Mononuclear cell (primary cell): ENCODE data around the gene GNA14. TPM values are rescaled to one million over a fixed set of nuclear protein-coding genes. Genes with fewer than 3 reads are reported as not detected.
"Not testable (repeated sequence)": the region's sequence is repeated elsewhere in the genome, so short reads cannot be mapped to it uniquely, and the experiment has no call there.

Experiments
- H3K27me3 ChIP-seq: 2 replicates; pipeline ENCODE4 v1.6.0; 2011; ENCODE audit warnings: low read length, control low read depth; ENCODE audit not compliant: insufficient read depth
- H3K4me1 ChIP-seq: 2 replicates; pipeline ENCODE4 v1.5.1; 2011; ENCODE audit warnings: mild to moderate bottlenecking, low read length, control low read depth; ENCODE audit not compliant: insufficient read depth
- H3K4me3 ChIP-seq: 2 replicates; pipeline ENCODE4 v1.5.1; 2011; ENCODE audit warnings: mild to moderate bottlenecking, low read length, moderate library complexity
- H3K9me3 ChIP-seq: 2 replicates; pipeline ENCODE4 v1.5.1; 2011; ENCODE audit warnings: low read depth, mild to moderate bottlenecking, control low read depth, low read length
- total RNA-seq: library from RNA; depleted of rRNA; stranded (reverse); fragments of >200 nt; gene quantifications from one replicate; pipeline ENCODE4 v1.2.3, GENCODE V29; 2012

GNA14 gene
- total RNA-seq, 1 donor = not detected

- no peaks in the 10 kb centered on the region for H3K9me3 ChIP-seq
- H3K4me3 ChIP-seq = no peak overlapping the region
- H3K27me3 ChIP-seq = no peaks in the 10 kb centered on the region
- H3K4me1 ChIP-seq = no peaks in the 10 kb centered on the region
These were observed 61.5 kb downstream of the GNA14 start for GRCh38 chr9:77586591-77586990.

DNA sequence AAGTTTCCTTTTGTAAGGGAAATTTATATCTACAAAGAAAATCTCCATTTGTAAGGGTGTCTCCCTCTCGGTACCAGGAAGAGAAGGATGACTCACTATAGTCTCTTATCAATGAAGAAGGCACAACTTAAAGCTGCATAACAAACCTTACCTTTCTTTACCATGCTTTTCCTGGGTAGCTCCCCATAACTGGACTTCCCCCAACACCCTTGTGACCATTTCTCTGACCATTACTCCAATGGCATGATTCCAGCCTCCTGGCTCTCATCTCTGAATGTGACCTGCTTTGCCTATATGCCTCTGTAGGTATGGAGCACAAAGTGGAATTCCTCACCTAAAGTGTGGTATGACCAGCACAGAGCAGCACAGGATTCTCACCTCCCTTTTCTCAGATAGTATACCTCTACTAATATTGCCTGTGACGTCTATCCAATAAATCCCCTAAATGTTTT lies 62.8 kb downstream of the GNA14 start:
- H3K4me3 ChIP-seq = no peak overlapping the region
- no peaks in the 10 kb centered on the region for H3K9me3 ChIP-seq
- H3K4me1 ChIP-seq = no peaks in the 10 kb centered on the region
- H3K27me3 ChIP-seq = no peaks in the 10 kb centered on the region

DNA sequence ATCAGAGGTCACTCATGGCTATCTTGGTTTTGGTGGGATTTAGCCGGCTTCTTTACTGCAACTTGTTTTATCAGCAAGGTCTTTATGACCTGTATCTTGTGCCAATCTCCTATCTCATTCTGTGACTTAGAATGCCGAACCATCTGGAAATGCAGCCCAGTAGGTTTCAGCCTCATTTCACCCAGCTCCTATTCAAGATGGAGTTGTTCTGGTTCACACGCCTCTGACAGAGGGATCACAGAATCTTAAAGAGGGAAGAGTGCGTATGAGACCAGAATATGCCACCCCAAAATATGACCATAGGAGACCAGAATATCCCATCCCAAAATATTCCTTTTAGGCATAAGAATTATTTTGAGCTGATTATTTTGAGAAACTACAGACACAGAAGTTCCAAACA lies 63.2 kb downstream of the GNA14 start:
- H3K9me3 ChIP-seq, H3K4me3 ChIP-seq, H3K4me1 ChIP-seq, H3K27me3 ChIP-seq: not testable (repeated sequence)

GRCh38 chr9:77582961-77583576 lies 65.1 kb downstream of the GNA14 start:
- Histone ChIP-seq H3K4me3 (no peak overlapping the region), H3K27me3 (no peaks in the 10 kb centered on the region), H3K4me1 (no peaks in the 10 kb centered on the region), H3K9me3 (no peaks in the 10 kb centered on the region)

DNA sequence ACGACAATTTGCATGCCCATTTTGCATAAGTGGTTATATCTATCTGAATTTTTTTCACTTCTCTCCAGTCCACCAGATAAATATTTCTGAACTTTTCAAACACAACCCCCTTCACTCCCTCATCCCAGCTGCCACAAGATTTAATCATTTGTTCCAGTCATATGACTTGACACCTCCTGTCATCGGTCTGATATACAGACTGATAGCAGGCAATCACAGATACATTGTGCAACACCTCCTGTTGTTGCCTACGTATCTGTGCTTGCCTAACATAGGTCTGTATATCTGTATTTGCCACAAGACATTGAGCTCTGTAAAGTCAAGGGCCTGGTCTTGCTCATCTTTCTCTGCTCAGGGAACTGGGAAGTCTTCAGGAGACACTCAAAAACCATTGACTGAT lies 65.6 kb downstream of the GNA14 start:
- H3K4me1 ChIP-seq = no peaks in the 10 kb centered on the region
- H3K9me3 ChIP-seq = no peaks in the 10 kb centered on the region
- H3K4me3 ChIP-seq = no peak overlapping the region
- no peaks in the 10 kb centered on the region for H3K27me3 ChIP-seq

GRCh38 chr9:77575785-77576184 lies 72.3 kb downstream of the GNA14 start:
- H3K4me1 ChIP-seq = no peaks in the 10 kb centered on the region
- no peak overlapping the region for H3K4me3 ChIP-seq
- no peaks in the 10 kb centered on the region for H3K27me3 ChIP-seq
- H3K9me3 ChIP-seq = no peaks in the 10 kb centered on the region

- Histone ChIP-seq H3K4me1 (no peaks in the 10 kb centered on the region), H3K27me3 (no peaks in the 10 kb centered on the region), H3K4me3 (no peak overlapping the region), H3K9me3 (no peaks in the 10 kb centered on the region)
These were observed 78.8 kb downstream of the GNA14 start for GRCh38 chr9:77569335-77569734.

DNA sequence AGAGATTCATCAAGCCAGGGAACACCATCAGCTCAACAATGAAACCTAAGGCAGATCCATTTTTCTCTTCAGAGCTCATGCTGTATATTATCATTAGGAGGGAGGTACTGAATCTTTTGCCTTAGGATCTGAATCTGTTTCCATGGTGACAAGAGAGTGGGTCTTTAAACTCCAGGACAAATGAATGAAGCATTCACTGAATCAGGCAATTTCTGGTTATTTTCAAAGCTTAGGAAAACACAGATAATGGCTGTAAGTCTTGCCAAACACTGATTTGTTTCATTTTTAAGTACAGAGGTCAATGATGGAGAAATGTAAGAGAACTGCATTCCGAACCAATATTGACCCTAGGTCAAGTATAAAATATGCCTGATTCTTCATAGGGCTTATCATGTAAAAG lies 84.9 kb downstream of the GNA14 start:
- Histone ChIP-seq H3K27me3 (no peaks in the 10 kb centered on the region), H3K4me3 (no peak overlapping the region), H3K4me1 (no peaks in the 10 kb centered on the region), H3K9me3 (no peaks in the 10 kb centered on the region)

DNA sequence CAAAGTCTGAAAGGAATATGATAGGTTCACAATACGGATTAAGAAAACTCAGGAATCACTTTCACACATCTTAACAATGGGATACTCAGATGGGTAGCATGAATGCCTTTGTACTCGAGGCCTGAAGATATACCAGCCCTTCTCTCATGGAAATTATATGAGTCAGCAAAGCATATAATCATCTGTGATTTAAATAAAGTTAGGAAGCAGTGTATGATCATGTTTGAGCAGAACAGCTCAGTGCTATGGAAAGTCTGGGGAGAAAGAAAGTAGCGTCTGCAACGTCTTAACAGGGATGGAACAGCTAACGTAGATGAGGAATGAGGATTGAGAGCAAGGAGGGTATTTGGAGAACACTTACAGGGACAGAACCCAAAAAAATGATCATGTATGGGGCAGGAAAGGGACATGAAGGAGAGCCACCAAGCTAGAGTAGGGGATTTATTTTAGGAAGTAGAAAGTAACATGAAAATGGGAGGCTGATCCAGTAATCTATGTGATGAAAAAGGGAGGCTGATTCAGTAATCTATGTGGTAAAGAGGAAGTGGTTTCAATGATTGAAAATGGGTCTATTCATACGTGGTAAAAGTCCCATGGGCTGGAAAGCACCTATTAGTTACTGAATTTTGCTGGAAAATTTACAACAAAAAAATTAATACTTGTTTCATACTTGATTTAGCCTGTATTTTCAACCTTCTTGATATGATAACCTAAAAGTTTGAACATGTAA lies 85.9 kb downstream of the GNA14 start:
- H3K27me3 ChIP-seq = no peaks in the 10 kb centered on the region

DNA sequence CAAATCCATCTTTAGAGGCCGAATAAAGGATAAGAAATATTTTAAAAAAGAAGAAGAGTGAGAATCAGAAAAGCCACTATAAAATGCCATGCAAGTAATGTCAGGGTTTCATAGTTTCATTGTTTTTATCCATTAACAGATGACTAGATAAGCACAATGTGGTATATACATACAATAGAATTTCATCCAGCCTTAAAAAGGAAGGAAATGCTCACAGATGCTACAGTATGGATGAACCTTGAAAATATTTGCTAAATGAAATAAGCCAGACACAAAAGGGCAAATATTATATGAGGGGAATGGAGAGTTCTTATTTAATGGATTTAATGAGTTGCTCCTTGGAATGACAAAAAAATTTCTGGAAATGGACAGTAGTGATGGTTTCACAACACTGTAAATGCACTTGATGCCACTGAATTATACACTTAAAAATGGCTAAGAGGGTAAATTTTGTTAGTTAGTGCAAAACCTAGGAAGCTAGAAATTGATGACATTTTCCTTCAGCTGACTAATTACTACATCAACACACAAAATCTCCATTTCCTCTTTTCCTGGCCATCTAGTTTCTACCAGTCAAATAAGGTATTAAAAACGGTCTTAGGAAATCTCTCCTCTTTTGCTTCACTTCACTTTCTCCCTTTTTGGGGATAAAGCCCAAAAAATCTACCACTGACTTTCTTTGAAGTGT lies 86.6 kb downstream of the GNA14 start:
- H3K27me3 ChIP-seq = no peaks in the 10 kb centered on the region
- H3K4me3 ChIP-seq = no peak overlapping the region
- no peaks in the 10 kb centered on the region for H3K9me3 ChIP-seq
- H3K4me1 ChIP-seq = no peaks in the 10 kb centered on the region

More for the DNA sequence above, 85.9 kb downstream of the GNA14 start:
- Histone ChIP-seq H3K9me3 (no peaks in the 10 kb centered on the region), H3K4me1 (no peaks in the 10 kb centered on the region), H3K4me3 (no peak overlapping the region)

DNA sequence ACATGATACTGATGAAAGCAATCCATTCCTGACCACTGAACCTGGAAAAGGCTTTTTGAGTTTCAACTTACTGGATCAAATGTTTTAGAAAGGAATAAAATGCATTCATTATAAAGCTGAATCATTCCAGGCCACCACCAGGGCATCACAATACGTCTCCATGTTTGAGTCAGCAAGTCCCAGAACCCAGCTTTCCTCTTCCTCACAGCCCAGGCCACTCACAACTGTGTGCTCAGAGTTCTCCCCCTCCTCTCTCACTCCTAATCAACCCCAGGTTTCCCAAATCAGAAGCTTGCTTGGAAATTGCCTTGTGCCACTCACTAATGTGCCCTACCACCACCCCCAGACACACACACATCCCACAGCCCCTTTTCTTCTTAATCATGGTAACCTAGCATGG lies 91.7 kb downstream of the GNA14 start:
- H3K9me3 ChIP-seq = no peaks in the 10 kb centered on the region
- H3K4me1 ChIP-seq = no peaks in the 10 kb centered on the region
- no peaks in the 10 kb centered on the region for H3K27me3 ChIP-seq

GRCh38 chr9:77554586-77555105 lies 93.5 kb downstream of the GNA14 start:
- no peaks in the 10 kb centered on the region for H3K9me3 ChIP-seq
- no peaks in the 10 kb centered on the region for H3K4me1 ChIP-seq
- H3K27me3 ChIP-seq = no peaks in the 10 kb centered on the region
- H3K4me3 ChIP-seq = no peak overlapping the region

More for the DNA sequence above, 91.7 kb downstream of the GNA14 start:
- H3K4me3 ChIP-seq = no peak overlapping the region

GRCh38 chr9:77547106-77547730 lies 100.9 kb downstream of the GNA14 start:
- Histone ChIP-seq H3K4me3 (no peak overlapping the region), H3K27me3 (no peaks in the 10 kb centered on the region), H3K9me3 (no peaks in the 10 kb centered on the region), H3K4me1 (no peaks in the 10 kb centered on the region)

DNA sequence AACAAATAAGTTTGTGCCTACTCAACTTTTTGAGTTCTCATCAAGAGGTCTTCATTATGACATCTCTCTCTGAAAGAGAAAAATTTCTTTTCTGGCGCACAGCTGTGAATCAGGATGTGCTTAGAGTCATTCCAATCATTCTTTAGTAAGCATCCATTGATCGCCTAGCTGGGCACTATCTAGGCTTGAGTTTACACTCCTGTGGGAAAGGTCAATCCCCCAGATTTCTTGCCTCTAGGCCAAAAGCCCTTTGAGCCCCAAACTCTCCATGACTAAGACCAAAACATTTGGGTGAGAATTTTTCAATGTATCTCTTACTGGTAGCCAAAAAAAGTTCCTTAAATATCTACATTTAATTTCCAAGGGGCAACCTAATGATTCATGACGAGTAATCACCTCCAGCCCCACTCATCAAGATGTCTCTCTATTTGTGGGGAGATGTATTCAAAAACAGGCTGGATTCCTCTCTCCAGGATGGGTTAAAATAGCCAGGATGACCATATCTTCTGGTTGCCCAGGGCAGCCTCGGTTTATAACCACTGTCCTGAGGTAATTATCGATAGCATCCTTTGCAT lies 101.7 kb downstream of the GNA14 start:
- H3K27me3 ChIP-seq = no peaks in the 10 kb centered on the region
- no peak overlapping the region for H3K4me3 ChIP-seq
- H3K9me3 ChIP-seq = peaks cover 8% of the 10 kb centered on the region
- no peaks in the 10 kb centered on the region for H3K4me1 ChIP-seq

- Histone ChIP-seq H3K4me1 (no peaks in the 10 kb centered on the region), H3K9me3 (peaks cover 26% of the 10 kb centered on the region), H3K27me3 (no peaks in the 10 kb centered on the region), H3K4me3 (no peak overlapping the region)
These were observed 103.6 kb downstream of the GNA14 start for GRCh38 chr9:77544546-77544945.
